Progenitor cell of endocrine pancreas (in vitro differentiated cells): Measurements from ENCODE around the gene SEL1L2. TPM values are rescaled to one million over a fixed set of nuclear protein-coding genes. Genes with fewer than 3 reads are reported as not detected.

Experiments
- DNase-seq: peaks from one replicate; pipeline ENCODE4 v3.0.0; 2021; ENCODE audit warnings: low spot score; ENCODE audit not compliant: unreplicated experiment
- H3K27ac Mint-ChIP-seq: 2 replicates; pipeline ENCODE4 v1.8.0; 2021; ENCODE audit warnings: mild to moderate bottlenecking, moderate library complexity, mixed read lengths
- H3K27me3 Mint-ChIP-seq: 2 replicates; pipeline ENCODE4 v1.8.0; 2021; ENCODE audit warnings: mixed read lengths
- H3K36me3 Mint-ChIP-seq: 2 replicates; pipeline ENCODE4 v1.8.0; 2022; ENCODE audit warnings: mixed read lengths; ENCODE audit not compliant: insufficient read depth
- H3K4me1 Mint-ChIP-seq: 2 replicates; pipeline ENCODE4 v1.8.0; 2021; ENCODE audit warnings: low read depth, mixed read lengths
- H3K4me3 Mint-ChIP-seq: 2 replicates; pipeline ENCODE4 v1.8.0; 2021; ENCODE audit warnings: low read depth, mild to moderate bottlenecking, moderate library complexity, mixed read lengths
- H3K9me3 Mint-ChIP-seq: 2 replicates; pipeline ENCODE4 v1.8.0; 2021; ENCODE audit warnings: low read depth, mixed read lengths
- CTCF ChIP-seq: fragments of 200-600 bp; sonication (generic); IDR thresholded peaks from one replicate; pipeline ENCODE4 v1.5.0; 2021; ENCODE audit warnings: antibody characterized with exemption, mild to moderate bottlenecking; ENCODE audit not compliant: unreplicated experiment
- total RNA-seq: library from RNA; stranded (reverse); gene quantifications from 2 replicates; pipeline ENCODE4 v1.2.1, GENCODE V29; 2021

The SEL1L2 gene
- total RNA-seq, 1 donor from 2014 or later: not detected

GRCh38 chr20:13844296-13844695 is 146.1 kb downstream of the SEL1L2 start:
- Mint-ChIP-seq H3K9me3 (no peaks in the 10 kb centered on the region), H3K27ac (no peak overlapping the region), H3K4me1 (no peaks in the 10 kb centered on the region), H3K27me3 (peaks cover 27% of the 10 kb centered on the region), H3K36me3 (no peaks in the 10 kb centered on the region), H3K4me3 (no peak overlapping the region)
- TF ChIP-seq CTCF: no peak
- DNase-seq: no peak

DNA sequence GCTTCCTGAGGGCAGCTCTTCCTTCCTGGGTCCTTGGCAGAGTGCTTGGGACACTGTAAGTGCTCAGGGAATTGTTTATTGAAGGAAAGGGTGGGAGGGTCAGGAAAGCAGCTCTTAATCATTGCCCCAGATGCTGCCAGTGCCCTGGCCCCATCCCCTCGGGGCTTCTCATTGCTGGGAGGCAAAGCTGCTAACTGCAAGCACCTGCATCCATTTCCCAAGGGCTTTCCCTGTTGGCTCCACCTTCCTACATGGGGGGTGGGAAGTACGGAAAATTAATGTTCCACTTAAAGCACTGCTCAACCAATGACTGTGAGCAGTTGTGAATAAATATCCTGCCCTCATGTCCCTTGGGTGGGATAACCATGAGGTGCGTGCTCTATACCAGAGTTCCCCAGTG is 149.2 kb downstream of the SEL1L2 start:
- Mint-ChIP-seq H3K27me3 (peaks cover 33% of the 10 kb centered on the region), H3K36me3 (no peaks in the 10 kb centered on the region), H3K9me3 (no peaks in the 10 kb centered on the region), H3K4me1 (peaks cover 9% of the 10 kb centered on the region), H3K4me3 (no peak overlapping the region), H3K27ac (no peak overlapping the region)
- no peak for DNase-seq
- TF ChIP-seq CTCF: no peak

DNA sequence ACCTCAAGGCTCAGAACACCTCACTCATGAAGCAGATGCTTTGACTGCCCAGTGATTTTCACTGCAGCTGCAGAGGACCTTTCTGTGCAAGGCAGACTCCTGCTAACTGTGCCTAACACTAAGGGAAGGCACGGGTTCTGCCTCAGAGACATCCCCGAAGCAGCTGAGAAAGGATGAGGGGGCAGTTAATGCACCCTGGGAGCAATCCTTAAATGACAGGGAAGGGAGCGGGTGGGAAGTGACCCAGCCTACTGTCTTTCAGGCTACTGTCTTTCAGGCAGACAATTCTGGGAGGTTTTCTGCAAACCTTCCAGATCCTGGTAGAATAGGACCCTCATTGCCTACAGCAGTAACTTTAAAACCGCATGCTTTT is 150.3 kb downstream of the SEL1L2 start:
- no peaks in the 10 kb centered on the region for H3K36me3 Mint-ChIP-seq
- TF ChIP-seq CTCF: no peak
- no peak overlapping the region for H3K4me3 Mint-ChIP-seq

GRCh38 chr20:13839421-13840092 is 150.9 kb downstream of the SEL1L2 start:
- Mint-ChIP-seq H3K27ac (no peak overlapping the region), H3K4me1 (peaks cover 10% of the 10 kb centered on the region)
- DNase-seq: no peak

More for the DNA sequence above, 150.3 kb downstream of the SEL1L2 start:
- Mint-ChIP-seq H3K27ac (no peak overlapping the region), H3K27me3 (peaks cover 33% of the 10 kb centered on the region), H3K4me1 (peaks cover 10% of the 10 kb centered on the region), H3K9me3 (no peaks in the 10 kb centered on the region)
- no peak for DNase-seq

GRCh38 chr20:13838664-13839063 is 151.8 kb downstream of the SEL1L2 start:
- no peak for DNase-seq
- Mint-ChIP-seq H3K9me3 (no peaks in the 10 kb centered on the region), H3K36me3 (no peaks in the 10 kb centered on the region), H3K4me1 (peaks cover 10% of the 10 kb centered on the region), H3K4me3 (no peak overlapping the region), H3K27me3 (peaks cover 27% of the 10 kb centered on the region), H3K27ac (no peak overlapping the region)
- TF ChIP-seq CTCF: no peak

More at GRCh38 chr20:13839421-13840092, 150.9 kb downstream of the SEL1L2 start:
- no peaks in the 10 kb centered on the region for H3K9me3 Mint-ChIP-seq
- H3K4me3 Mint-ChIP-seq: no peak overlapping the region
- peaks cover 33% of the 10 kb centered on the region for H3K27me3 Mint-ChIP-seq
- TF ChIP-seq CTCF: no peak
- H3K36me3 Mint-ChIP-seq: no peaks in the 10 kb centered on the region
